Measurements from ENCODE around the gene NTSR2.

Gene NTSR2

GRCh38 chr2:11669454-11670291 lies at the start of gene NTSR2:
TSS of gene NTSR2 (minus strand) at chr2:11670195. CDS start at chr2:11670129, 66 bp downstream.
- no peak for DNase-seq (ENCODE audit: low spot score)

- DNase-seq (ENCODE audit: low spot score) = peak; percentile 16
These were observed 49.4 kb upstream of the NTSR2 start for GRCh38 chr2:11719230-11719977.

- no peak for DNase-seq (ENCODE audit: low spot score)
These were observed 48.6 kb upstream of the NTSR2 start for GRCh38 chr2:11718606-11719005.

GRCh38 chr2:11717623-11718022 lies 47.6 kb upstream of the NTSR2 start:
- DNase-seq (ENCODE audit: low spot score) = no peak

GRCh38 chr2:11716689-11717321 lies 46.8 kb upstream of the NTSR2 start:
- peak; percentile 33 for DNase-seq (ENCODE audit: low spot score)

- DNase-seq (ENCODE audit: low spot score) = no peak
These were observed 46.1 kb upstream of the NTSR2 start for GRCh38 chr2:11715987-11716652.

- DNase-seq (ENCODE audit: low spot score) = no peak
These were observed 43.8 kb upstream of the NTSR2 start for GRCh38 chr2:11713815-11714214.

- no peak for DNase-seq (ENCODE audit: low spot score)
These were observed 42.9 kb upstream of the NTSR2 start for GRCh38 chr2:11712866-11713265.

GRCh38 chr2:11711751-11712150 lies 41.8 kb upstream of the NTSR2 start:
- no peak for DNase-seq (ENCODE audit: low spot score)

- no peak for DNase-seq (ENCODE audit: low spot score)
These were observed 41.3 kb upstream of the NTSR2 start for GRCh38 chr2:11711354-11711716.

GRCh38 chr2:11710632-11711353 lies 40.8 kb upstream of the NTSR2 start:
- no peak for DNase-seq (ENCODE audit: low spot score)

- no peak for DNase-seq (ENCODE audit: low spot score)
These were observed 40.2 kb upstream of the NTSR2 start for GRCh38 chr2:11710210-11710609.

GRCh38 chr2:11709293-11709692 lies 39.3 kb upstream of the NTSR2 start:
- DNase-seq (ENCODE audit: low spot score) = no peak

- DNase-seq (ENCODE audit: low spot score) = no peak
These were observed 38.1 kb upstream of the NTSR2 start for GRCh38 chr2:11708106-11708505.

GRCh38 chr2:11705711-11706110 lies 35.7 kb upstream of the NTSR2 start:
- DNase-seq (ENCODE audit: low spot score) = no peak

GRCh38 chr2:11705063-11705462 lies 35.1 kb upstream of the NTSR2 start:
- no peak for DNase-seq (ENCODE audit: low spot score)

GRCh38 chr2:11703700-11704099 lies 33.7 kb upstream of the NTSR2 start:
- no peak for DNase-seq (ENCODE audit: low spot score)

- no peak for DNase-seq (ENCODE audit: low spot score)
These were observed 33.0 kb upstream of the NTSR2 start for GRCh38 chr2:11702946-11703345.

GRCh38 chr2:11701751-11702301 lies 31.8 kb upstream of the NTSR2 start:
- no peak for DNase-seq (ENCODE audit: low spot score)

- no peak for DNase-seq (ENCODE audit: low spot score)
These were observed 31.2 kb upstream of the NTSR2 start for GRCh38 chr2:11701206-11701605.

Data from NAMALWA (cell line).